Right lobe of liver (tissue), 6 donors: Measurements from ENCODE around the gene PTH2. TPM values are rescaled to one million over a fixed set of nuclear protein-coding genes. Genes with fewer than 3 reads are reported as not detected.

Source experiments
- ATAC-seq, 4 donors: fragments of 200-7000 bp; cut with Tn5 transposase; one replicate each; pipeline ENCODE4 v1.9.1; 2020; ENCODE audit warnings: mild to moderate bottlenecking in 4 of 4, moderate library complexity in 4 of 4
- DNase-seq, 3 donors: peaks; one replicate each; pipeline ENCODE4 v3.0.0-alpha.2; 2020
- H3K27ac ChIP-seq, 3 donors: fragments of 200-600 bp; one replicate each; pipeline ENCODE4 v1.8.0; 2022
- H3K27me3 ChIP-seq, 2 donors: fragments of 200-600 bp; one replicate each; pipeline ENCODE4 v1.8.0; 2022
- H3K36me3 ChIP-seq, 4 donors: fragments of 200-600 bp; sonication (generic) in 1 of 4; one replicate each; pipeline versions ENCODE4 v1.5.1 to v1.8.0; 2017 to 2022; ENCODE audit warnings: control low read depth in 1 of 4
- H3K4me1 ChIP-seq, 4 donors: fragments of 200-600 bp; sonication (generic) in 1 of 4; one replicate each; pipeline versions ENCODE4 v1.5.1 to v1.8.0; 2017 to 2022; ENCODE audit warnings: control low read depth in 1 of 4
- H3K4me3 ChIP-seq, 3 donors: fragments of 200-600 bp; one replicate each; pipeline ENCODE4 v1.8.0; 2022
- H3K9me3 ChIP-seq, 4 donors: fragments of 200-600 bp; sonication (generic) in 1 of 4; one replicate each; pipeline versions ENCODE4 v1.5.1 to v1.8.0; 2017 to 2022; ENCODE audit warnings: control low read depth in 1 of 4
- POLR2A ChIP-seq: fragments of 450-650 bp; IDR thresholded peaks from one replicate; pipeline ENCODE4 v1.6.1; 2017; ENCODE audit warnings: antibody characterized with exemption, mild to moderate bottlenecking
- WGBS: methylation state at CpG from one replicate; pipeline ENCODE4 v1.1.6; 2018; ENCODE audit warnings: low coverage, low lambda C conversion rate; ENCODE audit not compliant: insufficient coverage; ENCODE audit errors: missing lambda C conversion rate; 5-methylcytosine and 5-hydroxymethylcytosine counted together
- intact Hi-C, 2 donors: fragments of 100-400 bp; cut with DNase I; formaldehyde crosslinking; loops; one replicate each; pipeline versions ENCODE4 v1.11.2 to v1.14.1; 2022
- total RNA-seq, 6 experiments: library from RNA; depleted of rRNA in 2 of 6; stranded (reverse); fragments of >200 nt in 2 of 6; fragmentation: NEBNext Ultra II Directional in 3 of 6; extraction: Animal tissue kit (Norgen Biotek cat#: 25700) in 3 of 6; gene quantifications; one replicate each; pipeline versions ENCODE4 v1.1.0 to v1.2.4, GENCODE V29; 2016 to 2023
- TF ChIP-seq, protein P1 (sequence below), 4 donors: fragments of 200-600 bp in 3 of 4; fragments of 450-650 bp in 1 of 4; IDR thresholded peaks; one replicate each; pipeline versions ENCODE4 v1.5.1 to v1.8.0; 2016 to 2022; ENCODE audit warnings: antibody characterized with exemption in 4 of 4, mild to moderate bottlenecking in 2 of 4
- donor health status: DM: no; HTN: yes; CAD: no.
- donor health status: DM: no; HTN: no; CAD: no.
- donor health status: DM: no; HTN: no; CAD: no.
- donor health status: DM: no; HTN: yes; CAD: no.
- donor health status: DM: no; HTN: yes; CAD: no.

Gene PTH2
- total RNA-seq, 6 experiments from 2014 or later, result not detected

GRCh38 chr19:49419173-49419572 lies 4.1 kb downstream of the PTH2 start:
- Histone ChIP-seq H3K9me3 (no peaks in the 10 kb centered on the region), H3K36me3 (no peaks in the 10 kb centered on the region), H3K4me3 (no peak overlapping the region), H3K4me1 (peaks cover 0 to 7% (median 0%) of the 10 kb centered on the region in 4 donors), H3K27ac (no peak overlapping the region), H3K27me3 (peaks cover 9 to 23% of the 10 kb centered on the region in 2 donors)
- no peak for DNase-seq
- WGBS, result no CpG with 5 or more reads among the region's 2 CpGs
- TF ChIP-seq POLR2A, result no peak
- TF ChIP-seq, protein P1, sequence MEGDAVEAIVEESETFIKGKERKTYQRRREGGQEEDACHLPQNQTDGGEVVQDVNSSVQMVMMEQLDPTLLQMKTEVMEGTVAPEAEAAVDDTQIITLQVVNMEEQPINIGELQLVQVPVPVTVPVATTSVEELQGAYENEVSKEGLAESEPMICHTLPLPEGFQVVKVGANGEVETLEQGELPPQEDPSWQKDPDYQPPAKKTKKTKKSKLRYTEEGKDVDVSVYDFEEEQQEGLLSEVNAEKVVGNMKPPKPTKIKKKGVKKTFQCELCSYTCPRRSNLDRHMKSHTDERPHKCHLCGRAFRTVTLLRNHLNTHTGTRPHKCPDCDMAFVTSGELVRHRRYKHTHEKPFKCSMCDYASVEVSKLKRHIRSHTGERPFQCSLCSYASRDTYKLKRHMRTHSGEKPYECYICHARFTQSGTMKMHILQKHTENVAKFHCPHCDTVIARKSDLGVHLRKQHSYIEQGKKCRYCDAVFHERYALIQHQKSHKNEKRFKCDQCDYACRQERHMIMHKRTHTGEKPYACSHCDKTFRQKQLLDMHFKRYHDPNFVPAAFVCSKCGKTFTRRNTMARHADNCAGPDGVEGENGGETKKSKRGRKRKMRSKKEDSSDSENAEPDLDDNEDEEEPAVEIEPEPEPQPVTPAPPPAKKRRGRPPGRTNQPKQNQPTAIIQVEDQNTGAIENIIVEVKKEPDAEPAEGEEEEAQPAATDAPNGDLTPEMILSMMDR (IDR thresholded peaks at IDR 0.05), result no peak
- intact Hi-C loops, result no loop called here
- no peak for ATAC-seq

DNA sequence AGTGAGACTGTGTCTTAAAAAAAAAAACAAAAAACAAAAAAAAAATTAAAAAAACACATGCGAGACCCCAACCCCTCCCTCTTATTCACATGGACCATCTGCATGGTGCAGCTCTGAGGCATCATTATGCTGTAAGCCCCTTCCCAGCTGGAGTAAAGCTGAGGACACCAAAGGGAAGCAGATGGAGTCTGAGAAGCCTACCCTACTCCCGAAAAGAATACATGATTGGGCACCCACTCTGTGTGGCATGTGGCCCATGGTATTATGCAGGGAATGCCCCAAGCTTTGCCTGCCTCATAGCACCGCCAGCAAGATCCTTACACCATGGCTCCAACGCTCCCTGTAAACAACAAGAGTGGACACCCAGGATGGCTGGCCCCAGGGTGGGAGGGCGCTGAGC lies 4.7 kb downstream of the PTH2 start:
- Histone ChIP-seq H3K9me3 (no peaks in the 10 kb centered on the region), H3K4me1 (peaks cover 0 to 7% (median 0%) of the 10 kb centered on the region in 4 donors), H3K27me3 (peaks cover 8 to 22% of the 10 kb centered on the region in 2 donors), H3K4me3 (no peak overlapping the region), H3K36me3 (no peaks in the 10 kb centered on the region), H3K27ac (no peak overlapping the region)
- TF ChIP-seq, protein P1 (IDR thresholded peaks at IDR 0.05), result no peak
- TF ChIP-seq POLR2A, result no peak
- 43% methylated on average over 2 of the region's 5 CpGs for WGBS
- ATAC-seq (no peak), DNase-seq (no peak)
- intact Hi-C loops, result no loop called here

GRCh38 chr19:49417088-49417487 lies 6.2 kb downstream of the PTH2 start:
- peaks cover 0 to 4% (median 0%) of the 10 kb centered on the region in 4 donors for H3K4me1 ChIP-seq
- no peak overlapping the region for H3K27ac ChIP-seq
- intact Hi-C loops, result no loop called here
- no peaks in the 10 kb centered on the region for H3K9me3 ChIP-seq
- no peak overlapping the region for H3K4me3 ChIP-seq
- WGBS, result no CpG with 5 or more reads among the region's 7 CpGs
- TF ChIP-seq POLR2A, result no peak
- TF ChIP-seq, protein P1 (IDR thresholded peaks at IDR 0.05), result no peak
- H3K36me3 ChIP-seq, result no peaks in the 10 kb centered on the region
- DNase-seq (no peak), ATAC-seq (no peak)
- peaks cover 3 to 8% of the 10 kb centered on the region in 2 donors for H3K27me3 ChIP-seq

DNA sequence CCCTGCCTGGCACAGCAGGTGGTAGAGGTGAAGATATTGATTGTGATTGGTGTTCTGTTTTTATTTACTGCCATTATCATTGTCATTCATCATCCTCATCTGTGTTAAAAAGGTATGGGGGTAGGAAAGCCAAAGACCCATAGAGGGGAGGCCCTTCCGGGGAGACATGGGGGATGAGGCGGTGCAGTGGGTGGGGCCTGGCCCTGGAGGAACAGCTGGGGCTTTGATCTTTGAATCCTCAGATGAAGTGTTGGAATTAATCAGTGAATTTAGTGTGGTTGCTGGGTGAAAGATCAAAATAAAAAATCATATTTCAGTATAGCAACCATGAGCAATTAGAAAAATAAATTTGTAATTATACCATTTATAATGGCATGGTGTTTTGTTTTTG lies 7.4 kb downstream of the PTH2 start:
- 63% methylated on average over 2 of the region's 2 CpGs for WGBS
- Histone ChIP-seq H3K36me3 (no peaks in the 10 kb centered on the region), H3K4me1 (no peaks in the 10 kb centered on the region), H3K9me3 (no peaks in the 10 kb centered on the region), H3K27ac (no peak overlapping the region), H3K4me3 (no peak overlapping the region), H3K27me3 (peaks cover 0 to 6% of the 10 kb centered on the region in 2 donors)
- ATAC-seq (no peak), DNase-seq (no peak)
- intact Hi-C loops, result no loop called here
- TF ChIP-seq POLR2A, result no peak
- TF ChIP-seq, protein P1 (IDR thresholded peaks at IDR 0.05), result no peak
